OCI-LY7 (cell line): ENCODE data around the gene FOXC2. TPM values are rescaled to one million over a fixed set of nuclear protein-coding genes. Genes with fewer than 3 reads are reported as not detected.
A peak's percentile ranks its signal among the peaks of the same experiment; 100 is the strongest.

Experiments used
- BruUV-seq: library from RNA; stranded (reverse); fragments of 400-500 nt; replicated peaks from 2 replicates; lab custom pipeline; 2021; lab: Mats Ljungman, UMichigan
- CTCF ChIA-PET: fragments of 300-600 bp; sonication (Branson Sonifier 250); formaldehyde crosslinking; loops from one replicate; lab custom pipeline; 2022; ENCODE audit warnings: antibody characterized with exemption; ENCODE audit not compliant: unreplicated experiment; lab: Charles Lee
- POLR2A ChIA-PET: fragments of 300-600 bp; sonication (Branson Sonifier 250); formaldehyde crosslinking; loops from one replicate; lab custom pipeline; 2022; ENCODE audit warnings: antibody characterized with exemption; lab: Charles Lee
- DNase-seq: peaks from one replicate; pipeline ENCODE4 v3.0.0-alpha.2; 2015; ENCODE audit warnings: low spot score
- H2AFZ ChIP-seq: fragments of 200-600 bp; sonication (generic), shearing (Covaris generic); 2 replicates; pipeline ENCODE4 v1.6.1; 2014; ENCODE audit warnings: mild to moderate bottlenecking, antibody characterized with exemption, low read length, moderate library complexity
- H3K27ac ChIP-seq: fragments of 200-600 bp; sonication (generic); 2 replicates; pipeline ENCODE4 v1.5.1; 2014; ENCODE audit warnings: mixed run types, low read depth, mild to moderate bottlenecking, moderate library complexity, low read length, inconsistent platforms; ENCODE audit not compliant: poor library complexity, severe bottlenecking
- H3K36me3 ChIP-seq: fragments of 200-600 bp; sonication (generic); 2 replicates; pipeline ENCODE4 v1.6.1; 2014; ENCODE audit warnings: mild to moderate bottlenecking, antibody characterized with exemption, low read length, moderate library complexity, mixed read lengths; ENCODE audit not compliant: insufficient read depth
- H3K4me1 ChIP-seq: fragments of 200-600 bp; sonication (generic); 2 replicates; pipeline ENCODE4 v1.5.1; 2014; ENCODE audit warnings: mild to moderate bottlenecking, low read length; ENCODE audit not compliant: insufficient read depth, poor library complexity, severe bottlenecking
- H3K4me2 ChIP-seq: fragments of 200-600 bp; sonication (generic); 2 replicates; pipeline ENCODE4 v1.6.1; 2014; ENCODE audit warnings: mild to moderate bottlenecking, low read length
- H3K4me3 ChIP-seq: fragments of 200-600 bp; sonication (generic); 2 replicates; pipeline ENCODE4 v1.5.1; 2014; ENCODE audit warnings: mild to moderate bottlenecking, low read depth, low read length; ENCODE audit not compliant: poor library complexity, severe bottlenecking
- H3K79me2 ChIP-seq: fragments of 200-600 bp; sonication (generic); 2 replicates; pipeline ENCODE4 v1.6.1; 2016; ENCODE audit warnings: low read depth, mild to moderate bottlenecking, low read length, moderate library complexity, mixed read lengths; ENCODE audit not compliant: insufficient read depth
- H3K9me2 ChIP-seq: fragments of 200-600 bp; sonication (generic); 2 replicates; pipeline ENCODE4 v1.6.1; 2016; ENCODE audit warnings: mild to moderate bottlenecking, low read length, mixed read lengths; ENCODE audit not compliant: insufficient read depth
- H3K9me3 ChIP-seq: fragments of 200-600 bp; sonication (generic); 2 replicates; pipeline ENCODE4 v1.6.1; 2014; ENCODE audit warnings: mild to moderate bottlenecking, mixed run types, low read length, mixed read lengths
- H4K20me1 ChIP-seq: fragments of 200-600 bp; sonication (generic); 2 replicates; pipeline ENCODE4 v1.6.1; 2014; ENCODE audit warnings: mild to moderate bottlenecking, antibody characterized with exemption, low read length, moderate library complexity, mixed read lengths; ENCODE audit not compliant: insufficient read depth
- EZH2phosphoT487 ChIP-seq: fragments of 200-600 bp; sonication (generic); IDR thresholded peaks from 2 replicates; pipeline ENCODE4 v1.6.1; 2018; ENCODE audit warnings: low read depth, borderline replicate concordance, mild to moderate bottlenecking, mixed run types, antibody characterized with exemption, low read length, moderate library complexity, mixed read lengths
- intact Hi-C: fragments of 100-400 bp; cut with micrococcal nuclease; formaldehyde crosslinking; loops from one replicate; pipeline ENCODE4 v1.10.0; 2022; ENCODE audit not compliant: unreplicated experiment
- total RNA-seq, 2 experiments: library from RNA; depleted of rRNA in 1 of 2; stranded (reverse); fragments of >200 nt in 1 of 2; shearing (Covaris generic) in 1 of 2; gene quantifications; 2 replicates each; pipeline ENCODE4 v1.2.3, GENCODE V29; 2014 to 2022
- TF ChIP-seq, protein P1 (sequence below): fragments of 200-600 bp; sonication (generic); conservative IDR thresholded peaks from 2 replicates; pipeline ENCODE4 v1.5.1; 2014; ENCODE audit warnings: mild to moderate bottlenecking, antibody characterized with exemption, low read length, moderate library complexity, mixed read lengths

The FOXC2 gene
- total RNA-seq, 2 experiments from 2014 or later: not detected

DNA sequence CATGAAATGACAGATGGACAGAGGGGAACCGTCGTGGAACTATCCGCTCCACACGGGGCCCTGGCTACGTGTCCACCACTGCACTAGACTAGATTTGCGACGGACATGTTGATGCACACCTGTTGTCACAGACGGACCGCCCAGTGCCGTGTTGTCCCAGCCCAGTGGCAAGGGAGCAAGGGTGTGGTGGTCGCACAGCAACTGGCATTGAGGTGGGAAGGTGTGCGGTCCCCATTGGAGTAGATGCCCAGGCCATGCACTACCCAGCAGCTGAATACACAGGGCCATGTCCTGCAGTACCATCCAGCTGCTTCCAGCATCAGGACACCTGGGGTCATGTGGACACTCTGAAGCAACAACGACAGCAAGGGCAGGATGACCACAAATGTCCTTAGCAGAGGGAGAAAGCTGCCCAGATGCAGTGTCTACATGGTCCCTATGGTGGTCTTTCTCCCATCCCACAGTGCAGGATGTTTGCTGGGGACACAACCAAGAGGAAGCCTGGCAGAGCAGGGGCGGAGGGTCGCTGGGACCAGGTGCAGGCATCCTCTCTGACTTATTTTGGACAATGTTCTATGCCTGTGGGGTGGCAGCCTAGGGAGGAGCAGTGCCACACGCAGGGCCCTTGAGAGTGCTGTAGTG lies 47.5 kb upstream of the FOXC2 start:
- H2AFZ ChIP-seq: no peak overlapping the region
- no peak for TF ChIP-seq EZH2phosphoT487
- TF ChIP-seq, protein P1, sequence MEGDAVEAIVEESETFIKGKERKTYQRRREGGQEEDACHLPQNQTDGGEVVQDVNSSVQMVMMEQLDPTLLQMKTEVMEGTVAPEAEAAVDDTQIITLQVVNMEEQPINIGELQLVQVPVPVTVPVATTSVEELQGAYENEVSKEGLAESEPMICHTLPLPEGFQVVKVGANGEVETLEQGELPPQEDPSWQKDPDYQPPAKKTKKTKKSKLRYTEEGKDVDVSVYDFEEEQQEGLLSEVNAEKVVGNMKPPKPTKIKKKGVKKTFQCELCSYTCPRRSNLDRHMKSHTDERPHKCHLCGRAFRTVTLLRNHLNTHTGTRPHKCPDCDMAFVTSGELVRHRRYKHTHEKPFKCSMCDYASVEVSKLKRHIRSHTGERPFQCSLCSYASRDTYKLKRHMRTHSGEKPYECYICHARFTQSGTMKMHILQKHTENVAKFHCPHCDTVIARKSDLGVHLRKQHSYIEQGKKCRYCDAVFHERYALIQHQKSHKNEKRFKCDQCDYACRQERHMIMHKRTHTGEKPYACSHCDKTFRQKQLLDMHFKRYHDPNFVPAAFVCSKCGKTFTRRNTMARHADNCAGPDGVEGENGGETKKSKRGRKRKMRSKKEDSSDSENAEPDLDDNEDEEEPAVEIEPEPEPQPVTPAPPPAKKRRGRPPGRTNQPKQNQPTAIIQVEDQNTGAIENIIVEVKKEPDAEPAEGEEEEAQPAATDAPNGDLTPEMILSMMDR: no peak
- H3K36me3 ChIP-seq: no peaks in the 10 kb centered on the region
- intact Hi-C loops: no loop called here
- H3K9me3 ChIP-seq: no peaks in the 10 kb centered on the region
- no peaks in the 10 kb centered on the region for H4K20me1 ChIP-seq
- POLR2A ChIA-PET: no interaction called here
- no peak overlapping the region for H3K27ac ChIP-seq
- H3K4me1 ChIP-seq: no peaks in the 10 kb centered on the region
- no peak overlapping the region for H3K4me2 ChIP-seq
- CTCF ChIA-PET: interaction anchor here (0.6 kb wide), 1 partner anchor 46 kb away, joined by 3 read pairs; no protein-coding TSS in a partner anchor
- no peaks in the 10 kb centered on the region for H3K9me2 ChIP-seq
- H3K79me2 ChIP-seq: no peaks in the 10 kb centered on the region
- no peak overlapping the region for H3K4me3 ChIP-seq
- DNase-seq: no peak
- BruUV-seq: no TSS peak

DNA sequence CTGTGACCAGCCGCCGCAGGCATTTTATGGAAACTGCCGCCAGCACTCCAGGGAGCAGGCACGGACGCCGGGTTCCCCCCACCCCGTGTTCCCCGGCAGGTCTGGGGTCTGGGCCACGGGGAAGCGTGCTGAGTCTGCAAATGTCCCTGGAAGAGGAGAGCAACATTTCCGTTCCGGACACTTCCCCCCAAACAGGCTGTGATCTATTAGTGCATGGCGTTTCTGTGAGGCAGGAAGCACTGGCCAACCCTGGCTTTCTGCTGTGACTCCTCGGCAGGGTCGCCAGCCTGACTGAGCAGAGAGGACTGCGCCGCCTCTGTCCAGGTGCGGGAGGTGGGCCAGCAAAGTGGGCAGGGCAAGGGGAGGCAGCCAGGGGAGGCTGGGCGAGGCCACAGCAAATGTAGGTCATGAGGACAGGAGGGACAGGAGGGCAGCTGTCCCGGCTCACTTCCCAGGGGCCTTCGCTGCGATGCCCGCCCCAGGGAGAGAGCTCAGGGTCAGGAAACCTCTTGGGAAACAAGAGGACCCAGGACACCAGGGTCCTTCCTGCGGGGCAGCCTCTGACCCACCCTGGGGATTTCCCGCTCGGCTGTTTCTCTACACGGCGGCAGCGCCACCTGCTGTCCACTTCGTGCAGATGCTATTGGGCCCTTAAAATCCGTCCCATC lies 46.8 kb upstream of the FOXC2 start:
- intact Hi-C loops: loop anchor here (1.0 to 10.0 kb wide), 3 partner anchors 179 to 695 kb away; no protein-coding TSS in a partner anchor
- no peaks in the 10 kb centered on the region for H3K9me3 ChIP-seq
- no TSS peak for BruUV-seq
- no peak for TF ChIP-seq EZH2phosphoT487
- TF ChIP-seq, protein P1: peak; percentile 88
- no peaks in the 10 kb centered on the region for H3K36me3 ChIP-seq
- no peaks in the 10 kb centered on the region for H3K4me1 ChIP-seq
- DNase-seq: peak; percentile 62
- no peaks in the 10 kb centered on the region for H3K9me2 ChIP-seq
- ChIA-PET POLR2A (no interaction called here), CTCF (interaction anchor here (0.6 kb wide), 1 partner anchor 45 kb away, joined by 3 read pairs; no protein-coding TSS in a partner anchor)
- H2AFZ ChIP-seq: no peak overlapping the region
- no peaks in the 10 kb centered on the region for H3K79me2 ChIP-seq
- no peak overlapping the region for H3K4me2 ChIP-seq
- no peak overlapping the region for H3K4me3 ChIP-seq
- no peaks in the 10 kb centered on the region for H4K20me1 ChIP-seq
- no peak overlapping the region for H3K27ac ChIP-seq
